ENCODE measurements around the gene ELK4.

The ELK4 gene

DNA sequence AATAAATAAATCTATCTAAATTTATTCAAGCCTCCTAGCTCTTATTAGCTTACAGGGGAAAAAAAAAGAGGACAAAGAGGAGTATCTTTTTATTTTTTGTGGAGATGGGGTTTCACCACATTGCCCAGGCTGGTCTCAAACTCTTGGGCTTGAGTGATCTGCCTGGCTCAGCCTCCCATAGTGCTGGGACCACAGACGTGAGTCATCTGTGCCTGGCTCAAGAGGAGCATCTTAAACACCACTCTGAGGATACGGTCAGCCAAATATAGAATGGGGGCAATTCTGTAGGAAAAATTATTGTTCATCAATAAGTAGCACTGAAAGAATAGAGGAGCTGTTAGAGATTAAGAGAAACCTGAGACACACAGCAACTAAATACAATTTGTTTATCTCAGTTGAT is 24.4 kb upstream of the ELK4 start:
- TF ChIP-seq, protein P1, sequence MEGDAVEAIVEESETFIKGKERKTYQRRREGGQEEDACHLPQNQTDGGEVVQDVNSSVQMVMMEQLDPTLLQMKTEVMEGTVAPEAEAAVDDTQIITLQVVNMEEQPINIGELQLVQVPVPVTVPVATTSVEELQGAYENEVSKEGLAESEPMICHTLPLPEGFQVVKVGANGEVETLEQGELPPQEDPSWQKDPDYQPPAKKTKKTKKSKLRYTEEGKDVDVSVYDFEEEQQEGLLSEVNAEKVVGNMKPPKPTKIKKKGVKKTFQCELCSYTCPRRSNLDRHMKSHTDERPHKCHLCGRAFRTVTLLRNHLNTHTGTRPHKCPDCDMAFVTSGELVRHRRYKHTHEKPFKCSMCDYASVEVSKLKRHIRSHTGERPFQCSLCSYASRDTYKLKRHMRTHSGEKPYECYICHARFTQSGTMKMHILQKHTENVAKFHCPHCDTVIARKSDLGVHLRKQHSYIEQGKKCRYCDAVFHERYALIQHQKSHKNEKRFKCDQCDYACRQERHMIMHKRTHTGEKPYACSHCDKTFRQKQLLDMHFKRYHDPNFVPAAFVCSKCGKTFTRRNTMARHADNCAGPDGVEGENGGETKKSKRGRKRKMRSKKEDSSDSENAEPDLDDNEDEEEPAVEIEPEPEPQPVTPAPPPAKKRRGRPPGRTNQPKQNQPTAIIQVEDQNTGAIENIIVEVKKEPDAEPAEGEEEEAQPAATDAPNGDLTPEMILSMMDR (conservative IDR thresholded peaks at IDR 0.05; ENCODE audit: low read depth, low read length): no peak
- H3K4me3 ChIP-seq (ENCODE audit: low read length): no peak overlapping the region
- DNase-seq (ENCODE audit: low read depth): no peak

- H3K4me3 ChIP-seq (ENCODE audit: low read length): no peak overlapping the region
- TF ChIP-seq, protein P1 (conservative IDR thresholded peaks at IDR 0.05; ENCODE audit: low read depth, low read length): no peak
- DNase-seq (ENCODE audit: low read depth): no peak
These were observed 21.2 kb upstream of the ELK4 start for GRCh38 chr1:205652984-205653383.

DNA sequence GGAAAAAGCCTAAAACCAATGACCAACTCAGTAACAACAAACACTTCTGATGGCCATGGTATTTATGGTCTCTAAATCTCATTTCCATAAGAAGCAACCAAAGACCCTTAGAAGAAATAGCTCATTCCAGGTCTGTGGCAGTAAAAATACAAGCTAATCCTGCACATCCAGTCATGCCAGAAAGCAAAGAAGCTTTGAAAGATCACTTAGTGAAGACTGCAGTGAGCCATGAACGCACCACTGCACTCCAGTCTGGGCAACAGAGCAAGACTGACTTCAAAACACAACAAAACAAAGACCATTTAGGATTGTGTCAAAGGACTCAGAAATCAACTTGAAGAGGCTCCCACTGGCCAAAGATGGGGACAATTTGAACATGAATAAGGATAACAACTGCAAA is 18.4 kb upstream of the ELK4 start:
- TF ChIP-seq, protein P1 (conservative IDR thresholded peaks at IDR 0.05; ENCODE audit: low read depth, low read length): no peak
- H3K4me3 ChIP-seq (ENCODE audit: low read length): no peak overlapping the region
- no peak for DNase-seq (ENCODE audit: low read depth)

- no peak overlapping the region for H3K4me3 ChIP-seq (ENCODE audit: low read length)
- TF ChIP-seq, protein P1 (conservative IDR thresholded peaks at IDR 0.05; ENCODE audit: low read depth, low read length): no peak
- DNase-seq (ENCODE audit: low read depth): no peak
These were observed 13.7 kb upstream of the ELK4 start for GRCh38 chr1:205645519-205645918.

- TF ChIP-seq, protein P1 (conservative IDR thresholded peaks at IDR 0.05; ENCODE audit: low read depth, low read length): no peak
- no peak for DNase-seq (ENCODE audit: low read depth)
- H3K4me3 ChIP-seq (ENCODE audit: low read length): no peak overlapping the region
These were observed 11.0 kb upstream of the ELK4 start for GRCh38 chr1:205642679-205643307.

DNA sequence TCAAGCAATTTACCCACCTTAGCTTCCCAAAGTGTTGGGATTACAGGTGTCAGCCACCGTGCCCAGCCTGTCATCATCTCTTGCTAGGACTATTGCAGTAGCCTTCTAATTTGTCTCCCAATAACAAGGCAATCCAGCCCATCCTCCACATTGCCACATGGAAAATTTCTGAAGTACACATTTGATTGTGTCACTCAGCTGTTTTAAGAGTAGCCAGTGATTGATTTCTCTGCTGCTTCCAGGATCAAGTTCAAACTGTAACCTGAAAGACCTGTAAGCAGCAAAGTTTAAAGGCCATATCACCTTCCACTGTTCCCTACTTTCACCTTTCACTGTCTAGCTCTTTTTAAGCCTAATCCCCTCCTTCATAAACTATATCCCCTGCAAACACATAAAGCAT is 7.8 kb upstream of the ELK4 start:
- no peak for DNase-seq (ENCODE audit: low read depth)
- H3K4me3 ChIP-seq (ENCODE audit: low read length): no peak overlapping the region
- TF ChIP-seq, protein P1 (conservative IDR thresholded peaks at IDR 0.05; ENCODE audit: low read depth, low read length): no peak

- H3K4me3 ChIP-seq (ENCODE audit: low read length): no peak overlapping the region
- no peak for DNase-seq (ENCODE audit: low read depth)
- TF ChIP-seq, protein P1 (conservative IDR thresholded peaks at IDR 0.05; ENCODE audit: low read depth, low read length): no peak
These were observed 6.2 kb upstream of the ELK4 start for GRCh38 chr1:205637854-205638468.

Measured in retinal pigment epithelial cell (primary cell).